Activated CD8-positive, alpha-beta memory T cell treated with anti-CD3 and anti-CD28 coated beads, Interleukin-2, amount 50 U/mL, for 24 hours (primary cell): ENCODE measurements around the gene DIPK1A.

ENCODE experiments used
- DNase-seq: peaks from one replicate; pipeline ENCODE4 v3.0.0-alpha.2; 2020; ENCODE audit errors: extremely low read depth

DIPK1A gene

GRCh38 chr1:92953491-92953890 is 7.8 kb downstream of the DIPK1A start:
- DNase-seq = no peak

DNA sequence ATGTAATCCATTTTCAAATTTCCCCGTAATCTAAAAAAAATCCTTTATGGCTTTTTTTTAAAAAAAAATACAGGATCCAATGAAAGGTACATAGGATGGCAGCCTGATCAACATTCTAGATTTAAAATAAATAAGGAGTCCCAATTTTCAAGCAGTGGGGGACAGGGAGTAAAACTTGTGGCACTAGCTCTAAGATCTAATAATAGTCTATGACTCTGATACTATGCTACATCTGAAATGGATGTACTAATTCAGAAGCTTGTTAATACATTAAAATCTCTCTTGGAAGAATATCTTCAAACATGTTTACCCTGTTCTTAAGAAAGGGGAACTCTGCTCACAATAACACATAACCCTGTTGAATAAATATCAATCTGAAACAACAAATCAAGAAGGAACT is 8.5 kb downstream of the DIPK1A start:
- no peak for DNase-seq

GRCh38 chr1:92951141-92951582 is 10.1 kb downstream of the DIPK1A start:
- DNase-seq = no peak

DNA sequence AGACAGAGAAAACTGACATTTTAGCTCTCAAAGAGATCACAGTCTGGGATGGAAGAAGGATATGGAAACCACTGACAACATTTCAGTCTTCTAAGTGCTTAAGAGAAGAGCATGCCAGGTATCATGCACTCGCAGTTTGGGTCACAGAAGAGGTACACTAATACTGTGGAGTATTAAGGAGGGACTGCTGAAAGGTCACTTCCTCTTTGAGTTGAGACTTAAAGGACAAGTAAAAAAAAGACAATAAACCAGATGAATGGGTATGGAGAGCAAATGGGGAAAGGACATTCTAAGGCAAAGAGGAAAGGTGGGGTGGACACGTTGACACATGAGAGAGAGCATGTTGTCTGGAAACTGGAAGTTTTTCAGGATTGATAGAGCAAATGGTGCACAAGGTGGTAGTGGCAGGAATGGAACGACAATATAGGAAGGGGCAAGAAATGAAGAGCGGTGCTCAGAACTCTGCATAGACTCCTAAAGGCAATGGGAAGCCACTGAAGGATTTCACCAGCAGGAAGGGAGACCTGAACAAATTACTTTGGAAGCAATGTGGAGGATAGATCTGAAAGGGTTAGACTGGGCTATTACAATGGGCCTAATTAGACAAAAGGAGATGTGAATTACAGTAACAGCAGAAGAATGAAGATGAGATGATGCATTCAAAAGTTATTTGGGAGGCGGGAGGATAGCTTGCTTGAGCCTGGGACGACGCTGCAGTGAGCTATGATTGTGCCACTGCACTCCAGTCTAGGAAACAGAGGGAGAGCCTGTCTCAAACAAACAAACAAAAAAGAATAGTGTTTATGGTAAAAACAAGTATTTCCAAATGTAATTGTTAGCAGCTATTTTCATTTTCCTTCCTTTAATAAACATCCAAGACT is 11.1 kb downstream of the DIPK1A start:
- no peak for DNase-seq

DNA sequence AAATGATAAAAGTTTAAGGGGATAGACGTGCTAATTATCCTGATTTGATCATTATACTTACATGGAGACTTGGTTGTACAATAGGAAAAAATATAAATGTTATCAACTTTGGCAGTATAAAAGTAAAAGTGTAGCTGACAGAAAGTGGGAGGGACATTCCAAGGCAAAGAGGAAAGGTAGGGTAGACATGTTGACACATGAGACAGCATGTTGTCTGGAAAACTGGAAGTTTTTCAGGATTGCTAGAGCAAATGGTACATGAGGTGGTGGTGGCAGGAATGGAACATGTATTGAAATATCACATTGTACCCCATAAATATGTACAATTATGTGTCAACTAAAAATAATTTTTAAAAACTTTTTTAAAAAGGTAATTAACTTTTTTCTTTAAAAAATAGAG is 13.2 kb downstream of the DIPK1A start:
- DNase-seq = no peak

DNA sequence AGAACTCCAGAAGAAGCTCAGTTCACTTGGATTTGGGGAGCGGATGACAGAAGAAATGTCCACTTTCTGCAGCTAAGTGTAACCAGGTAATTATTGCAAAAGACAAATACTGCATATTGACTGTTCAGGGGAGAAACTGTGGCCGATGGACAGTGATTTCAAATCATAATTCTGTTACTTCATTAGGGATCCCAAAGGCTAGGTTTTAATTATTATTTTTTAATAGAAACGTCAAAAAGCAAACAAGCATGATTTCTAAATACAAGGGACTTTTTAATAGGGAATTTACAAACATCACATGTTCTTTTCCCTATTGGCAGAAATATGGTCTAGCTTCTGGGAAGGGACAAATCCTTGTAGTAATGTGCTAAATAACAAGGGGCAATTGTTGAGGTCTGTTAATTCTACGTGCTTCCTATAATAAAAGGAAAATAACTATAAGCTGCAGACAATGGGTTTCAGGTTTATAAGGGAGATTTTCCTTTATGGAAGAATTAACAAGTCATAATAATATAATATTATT is 15.5 kb downstream of the DIPK1A start:
- no peak for DNase-seq

GRCh38 chr1:92944901-92945747 is 16.1 kb downstream of the DIPK1A start:
- DNase-seq = no peak

- no peak for DNase-seq
These were observed 17.8 kb downstream of the DIPK1A start for GRCh38 chr1:92943502-92943847.

GRCh38 chr1:92940541-92940940 is 20.7 kb downstream of the DIPK1A start:
- no peak for DNase-seq

GRCh38 chr1:92937731-92938130 is 23.5 kb downstream of the DIPK1A start:
- DNase-seq = no peak

- no peak for DNase-seq
These were observed 24.4 kb downstream of the DIPK1A start for GRCh38 chr1:92936865-92937264.

- no peak for DNase-seq
These were observed 26.6 kb downstream of the DIPK1A start for GRCh38 chr1:92934395-92935378.

GRCh38 chr1:92933459-92933858 is 27.8 kb downstream of the DIPK1A start:
- DNase-seq = no peak

DNA sequence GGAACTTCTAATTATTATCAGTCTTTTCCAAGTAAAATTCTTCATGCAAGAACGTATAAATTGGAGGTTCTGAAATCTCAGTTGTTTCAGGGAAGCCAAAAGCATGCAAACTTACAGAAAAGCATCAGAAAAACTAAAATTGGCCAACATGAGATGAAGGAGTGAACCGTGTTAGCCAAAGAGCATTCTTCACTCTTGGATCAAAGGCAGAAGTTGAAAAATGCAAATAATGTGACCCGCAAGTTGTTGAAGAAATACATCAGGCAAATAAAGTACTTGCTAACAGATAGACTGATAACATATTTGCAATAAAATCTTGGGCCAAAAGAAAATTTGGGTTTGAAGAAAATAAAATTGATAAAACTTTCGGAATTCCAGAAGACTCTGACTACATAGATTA is 29.6 kb downstream of the DIPK1A start:
- DNase-seq = no peak

GRCh38 chr1:92929461-92929860 is 31.8 kb downstream of the DIPK1A start:
- no peak for DNase-seq

DNA sequence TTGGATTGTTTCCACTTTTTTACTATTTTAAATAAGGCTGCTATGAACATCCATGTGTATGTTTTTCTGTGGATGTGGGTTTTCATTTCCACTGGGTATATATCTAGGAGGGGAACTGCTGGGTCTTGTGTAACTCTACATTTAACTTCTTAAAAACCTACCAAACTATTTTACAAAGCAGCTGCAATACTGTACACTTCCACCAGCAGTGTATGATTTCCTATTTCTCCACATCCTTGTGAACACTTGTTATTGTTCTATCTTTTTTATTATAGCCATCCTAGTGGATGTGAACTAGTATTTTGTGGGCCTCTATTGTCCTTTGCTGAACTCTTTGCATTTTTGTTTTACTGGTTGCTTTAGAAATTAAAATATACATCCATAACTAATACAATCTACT is 33.4 kb downstream of the DIPK1A start:
- no peak for DNase-seq

DNA sequence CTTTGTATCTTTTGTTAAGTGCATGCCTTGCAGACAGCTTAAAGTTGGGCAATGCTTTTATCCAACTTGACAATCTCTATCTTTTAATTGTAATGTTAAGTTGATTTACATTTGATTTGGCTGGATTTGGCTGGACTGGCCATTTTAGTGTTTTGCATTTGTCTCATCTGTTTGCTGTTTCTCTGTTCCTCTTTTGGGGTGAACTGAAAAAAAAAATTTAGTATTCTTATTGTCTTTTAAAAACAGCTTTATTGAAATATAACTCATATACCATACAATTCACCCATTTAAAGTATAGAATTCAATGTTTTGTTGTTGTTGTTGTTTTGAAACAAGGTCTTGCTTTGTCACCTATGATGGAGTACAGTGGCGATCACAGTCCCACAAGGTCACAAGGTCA is 34.4 kb downstream of the DIPK1A start:
- no peak for DNase-seq

DNA sequence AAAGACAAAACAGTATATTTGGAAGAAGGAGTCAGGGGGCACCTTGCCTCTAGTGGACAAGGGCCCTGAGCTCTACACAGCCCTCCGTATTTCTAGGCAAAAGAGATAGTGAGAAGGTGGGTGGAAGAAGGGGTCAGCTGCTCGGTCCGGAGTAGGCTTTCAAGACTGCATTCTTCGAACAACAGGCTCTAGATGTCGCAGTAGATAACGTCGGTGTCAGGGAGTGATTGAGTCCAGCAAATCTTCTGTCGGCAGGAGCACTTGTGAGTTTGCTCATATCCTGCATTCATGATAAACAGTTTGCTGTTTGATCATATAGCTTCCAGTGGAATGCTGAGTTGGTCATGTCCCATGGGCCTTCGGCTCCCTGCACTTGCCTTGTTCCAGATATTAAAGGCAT is 36.8 kb downstream of the DIPK1A start:
- no peak for DNase-seq

DNA sequence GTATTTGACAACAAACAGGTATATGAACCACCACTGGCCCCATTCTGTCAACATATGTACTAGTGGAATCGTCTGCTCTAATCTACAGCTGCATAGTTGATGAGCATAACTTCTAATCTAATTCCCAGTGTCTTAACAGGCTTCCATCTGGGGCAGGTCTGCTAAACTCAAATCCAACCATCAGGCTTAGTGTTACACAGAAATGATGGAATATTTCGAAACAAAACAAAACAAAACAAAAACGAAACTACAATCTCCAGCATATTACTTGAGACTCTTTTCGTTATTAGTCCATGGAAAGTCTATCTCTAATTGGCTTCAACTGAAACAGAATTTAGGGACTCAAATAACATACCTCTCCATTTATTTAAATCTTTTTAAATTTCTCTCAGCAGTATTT is 37.6 kb downstream of the DIPK1A start:
- no peak for DNase-seq

DNA sequence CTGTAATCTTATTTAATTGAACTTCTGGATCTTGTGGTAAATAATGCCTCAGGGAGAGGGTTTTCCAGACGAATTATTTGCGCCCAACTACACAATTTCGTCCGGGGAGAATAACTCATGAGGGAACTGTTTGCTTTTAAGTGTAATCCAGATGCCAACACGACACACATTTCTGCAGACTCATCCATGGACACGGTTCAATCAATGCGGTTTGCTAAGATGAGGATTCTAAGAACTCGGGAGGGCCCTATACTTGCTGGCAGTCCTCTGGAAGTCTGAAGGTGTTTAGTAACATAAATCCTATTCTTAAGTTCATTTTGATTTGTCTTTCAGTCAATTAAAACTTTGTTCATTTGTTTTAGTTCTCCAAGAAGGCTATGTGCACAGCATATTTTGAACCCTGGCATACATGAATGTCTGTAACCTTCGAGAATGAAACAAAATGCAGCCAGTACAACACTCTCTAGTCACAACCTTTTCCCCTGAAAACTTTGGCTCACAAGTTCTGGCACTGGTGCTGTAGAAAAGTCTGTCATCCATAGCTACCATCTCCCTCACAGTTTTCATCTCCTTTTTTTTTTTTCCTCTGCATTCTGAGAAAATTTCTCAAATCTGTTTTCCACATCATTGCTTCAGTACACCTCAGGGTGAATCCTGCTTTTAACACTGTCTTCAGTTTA is 38.8 kb downstream of the DIPK1A start:
- DNase-seq = no peak
